ENCODE results near the gene B3GNT5. TPM values are rescaled to one million over a fixed set of nuclear protein-coding genes. Genes with fewer than 3 reads are reported as not detected.

B3GNT5 gene
- total and polyA plus RNA-seq, 2 experiments from 2014 or later: 0.69 to 1.7 TPM

DNA sequence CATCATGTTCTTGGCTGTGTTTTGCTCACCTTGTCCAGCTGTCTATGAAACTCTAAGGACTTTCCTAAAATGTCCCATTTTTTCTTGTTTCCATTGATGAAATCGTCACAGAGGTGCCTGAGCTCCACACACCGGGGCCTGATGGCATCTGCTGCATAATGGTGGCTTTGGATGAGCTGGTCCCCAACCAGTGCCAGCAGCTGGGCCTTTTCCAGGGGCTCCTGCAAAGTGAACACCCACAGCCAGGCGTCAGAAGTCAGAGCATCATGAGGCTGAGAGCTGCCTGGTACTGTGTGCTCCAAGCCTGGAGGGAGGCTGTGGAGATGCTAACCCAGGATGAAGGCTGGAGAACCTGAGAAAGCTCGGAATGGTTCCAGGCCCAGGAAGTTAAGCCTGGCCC is 46.9 kb downstream of the B3GNT5 start:
- DNase-seq (ENCODE audit: low read depth in 1 of 2, low spot score in 1 of 2): no peak
- TF ChIP-seq, protein P1, sequence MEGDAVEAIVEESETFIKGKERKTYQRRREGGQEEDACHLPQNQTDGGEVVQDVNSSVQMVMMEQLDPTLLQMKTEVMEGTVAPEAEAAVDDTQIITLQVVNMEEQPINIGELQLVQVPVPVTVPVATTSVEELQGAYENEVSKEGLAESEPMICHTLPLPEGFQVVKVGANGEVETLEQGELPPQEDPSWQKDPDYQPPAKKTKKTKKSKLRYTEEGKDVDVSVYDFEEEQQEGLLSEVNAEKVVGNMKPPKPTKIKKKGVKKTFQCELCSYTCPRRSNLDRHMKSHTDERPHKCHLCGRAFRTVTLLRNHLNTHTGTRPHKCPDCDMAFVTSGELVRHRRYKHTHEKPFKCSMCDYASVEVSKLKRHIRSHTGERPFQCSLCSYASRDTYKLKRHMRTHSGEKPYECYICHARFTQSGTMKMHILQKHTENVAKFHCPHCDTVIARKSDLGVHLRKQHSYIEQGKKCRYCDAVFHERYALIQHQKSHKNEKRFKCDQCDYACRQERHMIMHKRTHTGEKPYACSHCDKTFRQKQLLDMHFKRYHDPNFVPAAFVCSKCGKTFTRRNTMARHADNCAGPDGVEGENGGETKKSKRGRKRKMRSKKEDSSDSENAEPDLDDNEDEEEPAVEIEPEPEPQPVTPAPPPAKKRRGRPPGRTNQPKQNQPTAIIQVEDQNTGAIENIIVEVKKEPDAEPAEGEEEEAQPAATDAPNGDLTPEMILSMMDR (IDR thresholded peaks at IDR 0.05; ENCODE audit: low read depth, low read length): no peak
- Histone ChIP-seq H3K4me3 (no peak overlapping the region), H3K27ac (no peak overlapping the region), H3K9me3 (ENCODE audit: low read depth) (no peaks in the 10 kb centered on the region), H3K4me1 (ENCODE audit: low read depth) (no peaks in the 10 kb centered on the region), H3K27me3 (no peaks in the 10 kb centered on the region), H3K36me3 (peaks cover 2% of the 10 kb centered on the region)

DNA sequence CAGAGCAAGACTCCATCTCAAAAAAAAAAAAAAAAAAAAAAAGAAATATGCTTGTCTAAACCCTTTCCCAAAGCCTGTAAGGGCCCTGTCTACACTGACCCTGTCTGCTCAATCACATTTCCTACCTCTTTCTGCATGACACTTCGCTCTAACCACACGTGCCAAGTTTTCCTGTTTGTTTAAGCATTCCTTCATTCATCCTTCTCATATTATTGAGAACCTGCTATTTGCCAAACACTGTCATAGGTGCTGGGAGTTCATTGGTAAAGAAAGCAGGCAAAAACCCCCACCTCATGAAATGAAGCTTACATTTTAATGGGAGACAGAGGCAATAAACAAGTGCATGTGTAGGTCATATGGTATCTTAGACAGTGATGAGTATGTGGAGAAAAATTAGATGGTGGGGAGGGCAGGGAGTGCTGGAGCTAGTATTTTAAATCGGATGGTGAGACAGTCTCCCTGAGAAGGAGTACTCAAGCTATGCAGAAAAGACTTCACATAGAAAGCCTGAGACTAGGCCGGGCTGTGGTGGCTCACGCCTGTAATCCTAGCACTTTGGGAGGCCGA is 48.0 kb downstream of the B3GNT5 start:
- TF ChIP-seq, protein P1 (IDR thresholded peaks at IDR 0.05; ENCODE audit: low read depth, low read length): no peak

DNA sequence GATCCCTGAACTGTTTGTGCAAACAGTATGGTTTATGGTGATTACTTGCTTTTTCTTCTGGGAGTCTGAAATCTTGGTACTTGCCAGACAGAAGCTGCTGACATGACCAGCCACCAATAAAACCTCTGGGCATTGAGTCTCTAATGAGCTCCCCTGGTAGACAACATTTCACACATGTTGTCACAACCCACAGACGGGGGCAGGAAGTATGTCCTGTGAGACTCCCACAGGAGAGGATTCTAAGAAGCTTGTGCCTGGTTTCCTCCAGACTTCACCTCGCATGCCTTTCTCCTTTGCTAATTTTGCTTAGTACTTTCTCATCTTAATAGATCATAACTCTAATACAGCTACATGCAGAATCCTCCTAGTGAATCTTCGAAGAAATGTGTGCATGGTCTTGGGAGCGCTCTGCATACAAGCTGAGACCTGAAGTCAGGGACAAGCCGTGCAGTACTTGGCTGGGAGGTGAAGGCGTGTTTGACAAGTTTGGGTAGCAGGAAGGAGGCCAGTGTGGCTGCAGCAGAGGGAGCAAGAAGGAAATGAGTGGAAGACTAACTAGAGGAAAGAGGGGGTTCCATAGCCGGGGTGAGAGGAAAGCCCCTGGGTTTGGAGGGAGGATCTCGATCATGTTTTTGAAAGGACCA is 49.0 kb downstream of the B3GNT5 start:
- no peak overlapping the region for H3K4me3 ChIP-seq
- no peaks in the 10 kb centered on the region for H3K36me3 ChIP-seq
- DNase-seq (ENCODE audit: low read depth in 1 of 2, low spot score in 1 of 2): no peak
- TF ChIP-seq, protein P1 (IDR thresholded peaks at IDR 0.05; ENCODE audit: low read depth, low read length): no peak
- no peaks in the 10 kb centered on the region for H3K27me3 ChIP-seq
- no peaks in the 10 kb centered on the region for H3K9me3 ChIP-seq (ENCODE audit: low read depth)
- H3K27ac ChIP-seq: no peak overlapping the region
- peaks cover 3% of the 10 kb centered on the region for H3K4me1 ChIP-seq (ENCODE audit: low read depth)

More for the DNA sequence above, 48.0 kb downstream of the B3GNT5 start:
- Histone ChIP-seq H3K4me3 (no peak overlapping the region), H3K27ac (no peak overlapping the region), H3K36me3 (no peaks in the 10 kb centered on the region), H3K9me3 (ENCODE audit: low read depth) (no peaks in the 10 kb centered on the region), H3K27me3 (no peaks in the 10 kb centered on the region), H3K4me1 (ENCODE audit: low read depth) (no peaks in the 10 kb centered on the region)
- no peak for DNase-seq (ENCODE audit: low read depth in 1 of 2, low spot score in 1 of 2)

DNA sequence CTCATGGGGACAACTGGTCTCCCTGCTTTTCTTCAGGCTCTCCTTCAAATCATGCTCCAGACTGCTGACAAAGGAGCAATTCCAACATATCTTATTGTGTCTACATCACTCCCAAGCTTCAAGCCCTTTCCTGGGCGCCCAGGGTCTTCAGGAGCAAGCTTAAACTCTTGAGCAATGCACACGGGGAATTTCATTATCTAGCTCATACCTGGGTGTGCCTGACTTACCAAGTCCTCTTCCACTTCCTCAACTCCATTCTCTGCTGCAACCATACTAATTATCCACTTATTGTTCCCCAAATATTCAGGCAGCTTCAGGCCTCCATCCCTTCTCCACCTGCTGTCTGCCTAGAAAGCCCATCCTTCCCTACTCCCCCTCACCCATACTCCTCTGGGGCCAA is 50.6 kb downstream of the B3GNT5 start:
- no peaks in the 10 kb centered on the region for H3K27me3 ChIP-seq
- TF ChIP-seq, protein P1 (IDR thresholded peaks at IDR 0.05; ENCODE audit: low read depth, low read length): no peak
- no peaks in the 10 kb centered on the region for H3K9me3 ChIP-seq (ENCODE audit: low read depth)
- H3K4me1 ChIP-seq (ENCODE audit: low read depth): peaks cover 5% of the 10 kb centered on the region
- DNase-seq (ENCODE audit: low read depth in 1 of 2, low spot score in 1 of 2): no peak
- no peak overlapping the region for H3K27ac ChIP-seq
- no peaks in the 10 kb centered on the region for H3K36me3 ChIP-seq
- no peak overlapping the region for H3K4me3 ChIP-seq

DNA sequence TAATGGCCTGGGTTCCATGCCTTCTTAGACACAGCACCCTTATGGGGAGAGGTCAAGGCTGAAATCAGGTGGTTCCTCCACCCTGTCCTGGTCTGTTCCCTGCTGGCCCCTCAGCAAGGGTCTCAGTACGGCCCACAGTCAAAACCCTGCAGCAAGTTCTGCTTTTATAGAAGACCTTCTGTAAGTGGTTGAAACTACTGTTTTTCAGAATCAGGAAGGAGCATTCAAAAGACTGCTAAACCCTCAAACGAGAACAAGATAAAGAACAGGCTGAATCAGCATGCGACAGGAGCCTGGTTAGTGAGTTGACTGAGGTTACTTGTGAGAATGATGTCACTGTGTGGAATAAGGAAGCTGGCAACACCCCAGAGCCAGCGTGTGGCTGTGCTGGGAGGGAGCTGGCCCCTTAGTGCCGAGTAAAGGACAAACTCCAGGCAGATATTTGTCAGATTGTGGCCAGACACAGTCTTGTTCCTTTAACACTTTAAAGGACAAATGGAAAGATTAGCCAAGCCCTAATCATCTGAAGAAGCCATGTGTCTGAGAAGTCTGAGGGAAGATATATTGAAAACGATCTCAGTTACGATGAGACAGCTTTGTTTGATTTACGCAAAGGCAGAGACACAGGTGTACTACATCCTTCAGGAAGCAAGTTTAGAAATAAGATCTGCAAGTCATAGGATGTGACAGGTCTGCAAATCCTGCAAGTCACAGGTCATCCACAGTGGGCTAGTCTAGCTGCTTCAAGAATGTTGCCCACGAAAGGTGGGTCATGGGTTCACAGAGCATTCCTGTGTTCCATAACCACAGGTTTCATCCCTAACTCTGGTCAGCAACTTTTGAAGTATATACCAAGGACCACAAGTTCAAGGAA is 54.0 kb downstream of the B3GNT5 start:
- Histone ChIP-seq H3K9me3 (ENCODE audit: low read depth) (no peaks in the 10 kb centered on the region), H3K27me3 (no peaks in the 10 kb centered on the region), H3K4me1 (ENCODE audit: low read depth) (peaks cover 5% of the 10 kb centered on the region), H3K27ac (no peak overlapping the region), H3K36me3 (peaks cover 6% of the 10 kb centered on the region), H3K4me3 (no peak overlapping the region)
- DNase-seq (ENCODE audit: low read depth in 1 of 2, low spot score in 1 of 2): peak; percentile 39 to 70
- TF ChIP-seq, protein P1 (IDR thresholded peaks at IDR 0.05; ENCODE audit: low read depth, low read length): no peak
